HG03565 (cell line): ENCODE measurements around the gene RETSAT.
A peak's percentile ranks its signal among the peaks of the same experiment; 100 is the strongest.
"Not testable (repeated sequence)": the region's sequence is repeated elsewhere in the genome, so short reads cannot be mapped to it uniquely, and the experiment has no call there.

Source experiments
- ATAC-seq: cut with Tn5 transposase; IDR thresholded peaks from one replicate; pipeline ENCODE4 v1.9.1; 2021; ENCODE audit warnings: mild to moderate bottlenecking, moderate library complexity; ENCODE audit not compliant: unreplicated experiment

The RETSAT gene

GRCh38 chr2:85380048-85380447 is 25.7 kb upstream of the RETSAT start:
- no peak for ATAC-seq

GRCh38 chr2:85378257-85378656 is 23.9 kb upstream of the RETSAT start:
- ATAC-seq: no peak

- no peak for ATAC-seq
These were observed 22.8 kb upstream of the RETSAT start for GRCh38 chr2:85377083-85377482.

- ATAC-seq: no peak
These were observed 22.1 kb upstream of the RETSAT start for GRCh38 chr2:85376291-85377065.

GRCh38 chr2:85371045-85371444 is 16.7 kb upstream of the RETSAT start:
- ATAC-seq: no peak

- ATAC-seq: no peak
These were observed 15.2 kb upstream of the RETSAT start for GRCh38 chr2:85369500-85369899.

- ATAC-seq: no peak
These were observed 14.6 kb upstream of the RETSAT start for GRCh38 chr2:85368921-85369320.

GRCh38 chr2:85367180-85367579 is 12.9 kb upstream of the RETSAT start:
- no peak for ATAC-seq

GRCh38 chr2:85362653-85363387 is 8.5 kb upstream of the RETSAT start:
- ATAC-seq: not testable (repeated sequence)

- ATAC-seq: no peak
These were observed 3.4 kb upstream of the RETSAT start for GRCh38 chr2:85357736-85358135.

- ATAC-seq: no peak
These were observed 1.9 kb upstream of the RETSAT start for GRCh38 chr2:85356186-85356585.

- ATAC-seq: no peak
These were observed 1.2 kb upstream of the RETSAT start for GRCh38 chr2:85355521-85355920.

GRCh38 chr2:85355073-85355410 is 714 bp upstream of the RETSAT start:
- no peak for ATAC-seq

GRCh38 chr2:85353876-85354285 is 447 bp downstream of the RETSAT start:
- ATAC-seq: peak; percentile 2

GRCh38 chr2:85347599-85347998 is 6.7 kb downstream of the RETSAT start:
- ATAC-seq: no peak

- ATAC-seq: no peak
These were observed 9.9 kb downstream of the RETSAT start for GRCh38 chr2:85344356-85344954.

GRCh38 chr2:85343207-85343895 is 11.0 kb downstream of the RETSAT start:
- not testable (repeated sequence) for ATAC-seq

GRCh38 chr2:85342156-85342555 is 12.2 kb downstream of the RETSAT start:
- no peak for ATAC-seq

GRCh38 chr2:85341269-85342029 is 12.9 kb downstream of the RETSAT start:
- no peak for ATAC-seq

- no peak for ATAC-seq
These were observed 14.1 kb downstream of the RETSAT start for GRCh38 chr2:85340034-85340892.
